C4-2B (cell line): Measurements from ENCODE around the gene GAMT.

Experiments used
- H3K27ac ChIP-seq: fragments of 450-650 bp; 2 replicates; pipeline ENCODE4 v1.5.1; 2017
- ZFX ChIP-seq: fragments of 450-650 bp; IDR thresholded peaks from 2 replicates; pipeline ENCODE4 v1.6.1; 2017
- TF ChIP-seq, protein P1 (sequence below): fragments of 450-650 bp; conservative IDR thresholded peaks from 2 replicates; pipeline ENCODE4 v1.5.1; 2017; ENCODE audit warnings: mild to moderate bottlenecking

GAMT gene

DNA sequence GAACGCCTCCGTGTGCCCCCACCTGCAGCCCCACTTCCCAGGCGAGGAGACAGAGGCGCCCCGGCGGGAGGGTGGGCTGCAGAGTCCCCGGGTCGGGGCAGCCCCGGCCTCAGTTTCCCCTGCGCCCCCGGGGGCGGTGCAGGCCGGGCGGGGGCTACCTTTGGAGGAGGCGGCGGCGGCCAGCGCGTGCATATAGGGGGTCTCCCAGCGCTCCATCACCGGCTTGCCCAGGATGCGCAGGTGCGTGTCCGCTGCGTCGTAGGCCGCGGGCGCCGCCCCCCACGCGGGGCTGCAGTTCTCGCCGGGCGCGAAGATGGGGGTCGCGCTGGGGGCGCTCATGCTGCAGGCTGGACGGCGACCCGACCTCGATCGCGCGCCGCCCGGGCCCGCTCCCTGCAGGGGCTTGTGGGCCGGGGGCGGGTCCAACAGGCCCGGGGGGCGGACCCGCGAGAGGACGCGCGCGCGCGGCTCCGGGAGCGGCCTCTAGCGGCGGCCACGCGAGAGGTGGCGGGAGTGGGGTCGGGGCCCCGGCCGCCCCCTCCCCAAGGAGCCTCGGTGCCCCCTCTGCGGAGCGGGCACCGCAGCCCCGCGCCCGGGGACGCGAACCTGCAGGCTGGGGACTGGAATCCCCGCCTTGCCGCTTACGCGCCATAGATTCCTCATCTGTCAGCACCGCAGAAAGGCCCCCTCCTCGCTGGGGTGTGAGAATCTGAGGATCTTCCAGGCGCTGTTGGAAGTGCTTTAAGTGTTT, at the start of gene GAMT:
Gene GAMT, minus strand, starts transcription at position 405 of the 751 bp plus-strand sequence. Its CDS starts 66 bp downstream, at position 339.
- H3K27ac ChIP-seq: peak within 1 kb of the TSS; percentile 95

DNA sequence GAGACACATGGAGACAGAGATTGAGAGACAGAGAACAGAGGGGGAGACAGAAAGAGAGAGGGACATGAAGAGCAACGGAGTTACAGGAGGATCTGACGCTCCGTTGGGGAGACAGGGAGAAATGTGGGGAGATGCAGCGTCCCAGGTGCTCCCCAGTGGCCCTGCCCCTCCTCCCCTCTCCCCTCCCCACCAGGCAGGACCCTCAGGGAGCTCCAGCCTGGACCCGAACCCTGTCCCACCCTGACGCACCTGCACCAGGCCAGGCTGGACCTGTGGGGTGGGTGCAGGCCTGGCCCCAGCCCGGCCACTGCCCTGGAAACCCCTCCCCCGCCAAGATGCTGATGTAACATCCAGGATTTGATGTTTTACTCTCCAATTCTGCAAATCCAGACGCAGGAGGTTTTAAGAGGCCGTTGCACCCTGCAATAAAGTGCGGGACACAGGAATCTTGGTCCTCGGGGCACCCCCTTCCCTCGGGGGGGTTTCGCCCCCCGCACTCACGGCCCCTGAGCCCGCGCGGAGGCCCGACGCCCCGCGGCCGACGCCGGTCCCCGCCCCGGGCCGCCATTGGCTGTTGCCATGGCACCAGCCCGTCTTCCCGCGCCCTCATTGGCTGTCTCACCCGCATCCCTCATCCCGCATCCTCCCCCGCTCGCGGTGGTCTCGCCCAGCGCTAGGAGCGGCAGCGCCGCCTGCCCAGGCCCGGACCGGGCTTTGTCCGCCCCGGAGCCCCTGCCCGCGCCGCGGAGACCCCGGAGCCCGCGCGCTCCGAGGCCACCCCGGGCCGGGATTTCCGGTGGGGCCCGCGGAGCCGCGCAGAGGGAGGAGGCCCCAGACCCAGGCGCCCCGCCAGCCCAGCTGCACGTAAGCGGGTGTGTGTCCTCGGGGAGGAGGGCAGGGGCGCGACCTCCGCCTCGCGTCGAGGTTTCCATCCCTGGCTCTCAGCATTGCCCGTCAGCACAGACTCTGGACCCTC, 48.4 kb upstream of the GAMT start, which contains the start of gene APC2:
Gene APC2, plus strand, starts transcription at position 655 of the 976 bp plus-strand sequence. CDS start 2,881 bp downstream, outside the sequence.
- no peak for TF ChIP-seq ZFX
- TF ChIP-seq, protein P1, sequence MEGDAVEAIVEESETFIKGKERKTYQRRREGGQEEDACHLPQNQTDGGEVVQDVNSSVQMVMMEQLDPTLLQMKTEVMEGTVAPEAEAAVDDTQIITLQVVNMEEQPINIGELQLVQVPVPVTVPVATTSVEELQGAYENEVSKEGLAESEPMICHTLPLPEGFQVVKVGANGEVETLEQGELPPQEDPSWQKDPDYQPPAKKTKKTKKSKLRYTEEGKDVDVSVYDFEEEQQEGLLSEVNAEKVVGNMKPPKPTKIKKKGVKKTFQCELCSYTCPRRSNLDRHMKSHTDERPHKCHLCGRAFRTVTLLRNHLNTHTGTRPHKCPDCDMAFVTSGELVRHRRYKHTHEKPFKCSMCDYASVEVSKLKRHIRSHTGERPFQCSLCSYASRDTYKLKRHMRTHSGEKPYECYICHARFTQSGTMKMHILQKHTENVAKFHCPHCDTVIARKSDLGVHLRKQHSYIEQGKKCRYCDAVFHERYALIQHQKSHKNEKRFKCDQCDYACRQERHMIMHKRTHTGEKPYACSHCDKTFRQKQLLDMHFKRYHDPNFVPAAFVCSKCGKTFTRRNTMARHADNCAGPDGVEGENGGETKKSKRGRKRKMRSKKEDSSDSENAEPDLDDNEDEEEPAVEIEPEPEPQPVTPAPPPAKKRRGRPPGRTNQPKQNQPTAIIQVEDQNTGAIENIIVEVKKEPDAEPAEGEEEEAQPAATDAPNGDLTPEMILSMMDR: no peak

More for the DNA sequence above, at the start of gene GAMT:
- TF ChIP-seq, protein P1: peak; percentile 94
- peak; percentile 55 for TF ChIP-seq ZFX

DNA sequence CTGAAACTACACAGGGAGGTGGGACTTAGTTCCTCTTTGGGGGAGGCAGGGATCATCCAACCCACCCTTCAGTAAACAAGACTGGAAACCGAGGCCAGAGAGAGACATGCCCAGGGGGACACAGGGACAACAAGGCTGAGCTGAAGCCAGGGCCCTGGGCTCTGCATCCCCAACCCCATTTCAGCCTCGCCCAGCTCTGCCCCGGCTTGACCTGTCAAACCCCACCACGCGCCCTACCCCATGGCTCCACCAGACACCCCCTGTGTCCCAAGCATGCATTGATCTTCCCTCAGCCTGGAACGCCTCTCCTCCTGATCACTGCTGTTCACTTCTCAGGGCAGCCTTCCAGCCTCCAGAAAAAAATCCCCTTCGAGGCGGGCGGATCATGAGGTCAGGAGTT, 46.6 kb upstream of the GAMT start:
- H3K27ac ChIP-seq: no peak overlapping the region
- TF ChIP-seq ZFX: no peak
- TF ChIP-seq, protein P1: no peak

More for the DNA sequence above, 48.4 kb upstream of the GAMT start, which contains the start of gene APC2:
- no peak within 1 kb of the TSS for H3K27ac ChIP-seq

DNA sequence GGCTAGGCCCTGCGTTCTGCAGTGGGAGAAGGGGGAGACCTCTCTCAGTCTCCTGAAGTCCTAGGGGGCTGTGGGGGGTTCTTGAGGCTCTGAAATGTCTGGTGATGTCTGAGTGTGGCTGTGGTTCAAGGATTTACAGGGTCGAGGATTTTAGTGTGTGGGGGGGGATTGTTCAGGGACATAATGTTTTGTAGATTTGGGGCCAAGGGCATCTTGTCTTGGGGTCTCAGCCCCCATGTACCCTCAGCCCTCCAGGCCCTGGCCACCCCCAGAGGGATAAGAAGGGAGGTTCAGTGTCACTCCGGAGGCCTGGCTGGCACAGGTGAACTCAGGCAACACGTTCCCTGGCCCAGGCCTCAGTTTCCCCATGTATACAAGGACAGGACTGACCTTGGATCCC, 46.2 kb upstream of the GAMT start:
- TF ChIP-seq ZFX: no peak
- TF ChIP-seq, protein P1: no peak
- no peak overlapping the region for H3K27ac ChIP-seq

DNA sequence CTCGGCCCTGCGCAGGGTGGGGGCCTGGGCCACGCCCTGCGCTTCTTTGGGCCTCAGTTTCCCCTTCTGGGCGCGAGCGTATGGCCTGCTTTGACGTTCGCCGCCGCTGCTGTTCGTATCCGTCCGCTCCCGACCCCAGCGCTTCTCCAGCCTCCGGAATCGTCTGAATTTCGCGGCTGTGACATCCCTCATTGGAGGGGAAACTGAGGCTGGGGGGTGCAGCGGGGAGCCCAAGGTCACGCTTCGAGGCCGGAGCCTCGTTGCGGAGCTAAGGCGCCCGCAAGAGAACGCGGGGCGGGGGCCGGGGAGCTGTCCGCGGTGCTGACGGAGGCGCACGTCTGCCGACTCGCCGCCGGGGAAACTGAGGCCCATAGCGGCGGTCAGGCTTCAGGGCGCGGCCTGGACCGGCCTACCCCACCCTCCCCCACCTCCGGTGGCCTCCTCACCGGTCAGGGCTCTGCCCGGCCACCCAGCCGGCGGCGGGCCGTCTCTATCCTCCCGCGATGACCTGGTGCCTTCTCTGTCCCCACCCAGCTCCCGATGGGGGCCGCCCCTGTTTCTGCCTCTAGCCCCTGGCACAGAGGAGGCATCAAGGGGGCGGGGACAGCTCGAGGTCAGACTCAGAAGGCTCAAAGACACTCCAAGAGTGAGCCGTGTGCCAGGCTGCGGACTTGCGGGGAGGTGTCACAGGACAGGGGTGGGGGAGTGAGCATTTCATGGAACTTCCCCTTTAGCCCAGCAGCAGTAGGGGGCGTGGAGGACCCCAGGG, 45.6 kb upstream of the GAMT start:
- TF ChIP-seq ZFX: no peak
- TF ChIP-seq, protein P1: no peak
- no peak overlapping the region for H3K27ac ChIP-seq

DNA sequence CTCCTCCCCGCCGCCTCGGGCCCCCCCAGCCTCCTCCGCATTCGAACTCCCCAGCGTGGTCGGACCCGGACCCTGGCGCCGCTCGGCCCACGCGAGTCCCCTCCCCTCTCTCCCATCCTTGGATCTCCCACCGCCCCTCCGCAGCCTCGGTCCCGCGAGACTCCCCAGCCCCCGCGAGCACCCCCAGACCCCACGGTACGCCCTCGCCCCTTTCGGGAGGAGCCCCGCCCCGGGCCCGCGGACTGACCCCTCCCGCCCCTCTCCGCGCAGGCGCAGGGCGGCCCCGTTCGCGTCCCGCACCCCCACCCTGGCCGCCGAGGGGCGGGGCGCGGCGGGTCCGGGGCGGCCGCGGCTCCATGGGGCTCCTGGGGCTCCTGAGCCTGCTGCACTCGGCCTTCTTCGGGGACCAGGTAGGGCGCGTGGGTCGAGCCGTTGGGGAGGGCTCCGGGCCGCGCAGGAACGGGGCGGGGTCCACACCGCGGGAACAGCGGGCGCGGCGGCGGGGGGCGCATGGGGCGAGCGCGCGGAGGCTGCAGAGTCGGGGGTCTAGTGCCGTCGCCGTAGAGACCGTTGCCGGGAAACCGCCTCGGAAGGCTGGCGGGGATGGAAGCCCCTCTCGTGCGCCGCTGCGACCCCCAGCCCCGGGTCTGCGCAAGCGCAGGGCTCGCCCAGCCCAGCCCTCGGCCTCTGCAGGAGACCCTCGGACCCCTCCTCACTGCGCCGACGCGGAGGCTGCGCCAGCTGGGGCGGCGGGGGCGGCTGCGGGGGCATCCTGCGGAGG, 44.8 kb upstream of the GAMT start:
- no peak overlapping the region for H3K27ac ChIP-seq
- TF ChIP-seq ZFX: no peak
- TF ChIP-seq, protein P1: no peak
